ENCODE results near the gene MYO15B. TPM values are rescaled to one million over a fixed set of nuclear protein-coding genes. Genes with fewer than 3 reads are reported as not detected.

The MYO15B gene
- total RNA-seq, 1 experiment from 2014 or later: 30.3 TPM

GRCh38 chr17:75557852-75558665 is 29.5 kb upstream of the MYO15B start (continued):
- TF ChIP-seq, protein P1, sequence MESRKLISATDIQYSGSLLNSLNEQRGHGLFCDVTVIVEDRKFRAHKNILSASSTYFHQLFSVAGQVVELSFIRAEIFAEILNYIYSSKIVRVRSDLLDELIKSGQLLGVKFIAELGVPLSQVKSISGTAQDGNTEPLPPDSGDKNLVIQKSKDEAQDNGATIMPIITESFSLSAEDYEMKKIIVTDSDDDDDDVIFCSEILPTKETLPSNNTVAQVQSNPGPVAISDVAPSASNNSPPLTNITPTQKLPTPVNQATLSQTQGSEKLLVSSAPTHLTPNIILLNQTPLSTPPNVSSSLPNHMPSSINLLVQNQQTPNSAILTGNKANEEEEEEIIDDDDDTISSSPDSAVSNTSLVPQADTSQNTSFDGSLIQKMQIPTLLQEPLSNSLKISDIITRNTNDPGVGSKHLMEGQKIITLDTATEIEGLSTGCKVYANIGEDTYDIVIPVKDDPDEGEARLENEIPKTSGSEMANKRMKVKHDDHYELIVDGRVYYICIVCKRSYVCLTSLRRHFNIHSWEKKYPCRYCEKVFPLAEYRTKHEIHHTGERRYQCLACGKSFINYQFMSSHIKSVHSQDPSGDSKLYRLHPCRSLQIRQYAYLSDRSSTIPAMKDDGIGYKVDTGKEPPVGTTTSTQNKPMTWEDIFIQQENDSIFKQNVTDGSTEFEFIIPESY (IDR thresholded peaks at IDR 0.05; ENCODE audit: extremely low read depth, insufficient replicate concordance, low read length): no peak
- no peak for TF ChIP-seq ZFX (IDR thresholded peaks at IDR 0.05)
- TF ChIP-seq, protein P2, sequence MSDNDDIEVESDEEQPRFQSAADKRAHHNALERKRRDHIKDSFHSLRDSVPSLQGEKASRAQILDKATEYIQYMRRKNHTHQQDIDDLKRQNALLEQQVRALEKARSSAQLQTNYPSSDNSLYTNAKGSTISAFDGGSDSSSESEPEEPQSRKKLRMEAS (IDR thresholded peaks at IDR 0.05): no peak
- TF ChIP-seq SIN3A (IDR thresholded peaks at IDR 0.05; ENCODE audit: low read depth): no peak

- CTCF ChIA-PET: no interaction called here
- Histone ChIP-seq H3K36me3 (ENCODE audit: control insufficient read depth in 1 of 2, insufficient read depth in 2 of 2, low read length in 2 of 2) (peaks cover 11 to 20% of the 10 kb centered on the region in 2 experiments; a peak in 3 of 4 replicates), H2AFZ (ENCODE audit: low read depth, low read length, poor library complexity, severe bottlenecking) (no peak overlapping the region), H3K4me2 (ENCODE audit: low read length) (no peak overlapping the region), H3K79me2 (ENCODE audit: insufficient read depth, low read length) (peaks cover 20% of the 10 kb centered on the region; the same call in 1 of the 2 replicates), H3K27ac (ENCODE audit: low read depth, low read length) (peak overlapping the region; percentile 86; the same call in 1 of the 2 replicates), H3K9ac (ENCODE audit: low read length) (no peak overlapping the region), H3K9me3 (ENCODE audit: control insufficient read depth in 1 of 2, insufficient read depth in 1 of 2, low read depth in 1 of 2, low read length in 2 of 2) (no peaks in the 10 kb centered on the region), H4K20me1 (ENCODE audit: insufficient read depth) (no peaks in the 10 kb centered on the region), H3K4me1 (ENCODE audit: control insufficient read depth in 1 of 2, insufficient read depth in 2 of 2, low read length in 2 of 2) (peaks cover 32 to 36% of the 10 kb centered on the region in 2 experiments), H3K9me2 (ENCODE audit: insufficient read depth) (no peaks in the 10 kb centered on the region), H3K27me3 (ENCODE audit: insufficient read depth, low read length) (no peaks in the 10 kb centered on the region), H3K4me3 (replicated peaks in 1 of 2; ENCODE audit: low read depth in 1 of 2, low read length in 2 of 2) (no peak overlapping the region)
- intact Hi-C loops (cut with micrococcal nuclease): no loop called here
- ATAC-seq (no peak), DNase-seq (ENCODE audit: low read depth, low spot score) (no peak)
- POLR2A ChIA-PET: no interaction called here
- RAD21 ChIA-PET (ENCODE audit: low non-redundant PET in 1 of 2, low total read pairs in 2 of 2, uncharacterized antibody in 2 of 2, unreplicated experiment in 2 of 2): no interaction called here
- no TSS peak for BruUV-seq (replicated peaks)
- no peak for TF ChIP-seq SIN3A (IDR thresholded peaks at IDR 0.05; ENCODE audit: low read depth)
- TF ChIP-seq POLR2A (IDR thresholded peaks at IDR 0.05; ENCODE audit: borderline replicate concordance, extremely low read depth, insufficient read depth, insufficient read length): no peak
- no peak for TF ChIP-seq FOSL1 (IDR thresholded peaks at IDR 0.05; ENCODE audit: low read depth)
- no peak for TF ChIP-seq EGR1 (IDR thresholded peaks at IDR 0.05; ENCODE audit: low read depth)
- TF ChIP-seq ZFX (IDR thresholded peaks at IDR 0.05): no peak
- no peak for TF ChIP-seq POLR2AphosphoS5 (IDR thresholded peaks at IDR 0.05; ENCODE audit: low read depth, low read length)
- TF ChIP-seq, protein P3, sequence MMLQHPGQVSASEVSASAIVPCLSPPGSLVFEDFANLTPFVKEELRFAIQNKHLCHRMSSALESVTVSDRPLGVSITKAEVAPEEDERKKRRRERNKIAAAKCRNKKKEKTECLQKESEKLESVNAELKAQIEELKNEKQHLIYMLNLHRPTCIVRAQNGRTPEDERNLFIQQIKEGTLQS (IDR thresholded peaks at IDR 0.05): no peak
- no peak for TF ChIP-seq SP1 (IDR thresholded peaks at IDR 0.05; ENCODE audit: low read depth)
- no peak for TF ChIP-seq CBX3 (IDR thresholded peaks at IDR 0.05; ENCODE audit: low read depth)
- TF ChIP-seq EZH2 (IDR thresholded peaks at IDR 0.05): no peak
- TF ChIP-seq TCF7L2 (IDR thresholded peaks at IDR 0.05; ENCODE audit: borderline replicate concordance, extremely low read depth, insufficient read depth, insufficient read length): no peak
- no peak for TF ChIP-seq CEBPB (IDR thresholded peaks at IDR 0.05; ENCODE audit: low read depth)
- TF ChIP-seq ELF1 (IDR thresholded peaks at IDR 0.05; ENCODE audit: borderline replicate concordance, low read depth): no peak
- TF ChIP-seq ZNF274 (IDR thresholded peaks at IDR 0.05; ENCODE audit: low read depth, low read length): no peak
- no peak for TF ChIP-seq SRF (IDR thresholded peaks at IDR 0.05; ENCODE audit: low read depth)
- TF ChIP-seq, protein P4, sequence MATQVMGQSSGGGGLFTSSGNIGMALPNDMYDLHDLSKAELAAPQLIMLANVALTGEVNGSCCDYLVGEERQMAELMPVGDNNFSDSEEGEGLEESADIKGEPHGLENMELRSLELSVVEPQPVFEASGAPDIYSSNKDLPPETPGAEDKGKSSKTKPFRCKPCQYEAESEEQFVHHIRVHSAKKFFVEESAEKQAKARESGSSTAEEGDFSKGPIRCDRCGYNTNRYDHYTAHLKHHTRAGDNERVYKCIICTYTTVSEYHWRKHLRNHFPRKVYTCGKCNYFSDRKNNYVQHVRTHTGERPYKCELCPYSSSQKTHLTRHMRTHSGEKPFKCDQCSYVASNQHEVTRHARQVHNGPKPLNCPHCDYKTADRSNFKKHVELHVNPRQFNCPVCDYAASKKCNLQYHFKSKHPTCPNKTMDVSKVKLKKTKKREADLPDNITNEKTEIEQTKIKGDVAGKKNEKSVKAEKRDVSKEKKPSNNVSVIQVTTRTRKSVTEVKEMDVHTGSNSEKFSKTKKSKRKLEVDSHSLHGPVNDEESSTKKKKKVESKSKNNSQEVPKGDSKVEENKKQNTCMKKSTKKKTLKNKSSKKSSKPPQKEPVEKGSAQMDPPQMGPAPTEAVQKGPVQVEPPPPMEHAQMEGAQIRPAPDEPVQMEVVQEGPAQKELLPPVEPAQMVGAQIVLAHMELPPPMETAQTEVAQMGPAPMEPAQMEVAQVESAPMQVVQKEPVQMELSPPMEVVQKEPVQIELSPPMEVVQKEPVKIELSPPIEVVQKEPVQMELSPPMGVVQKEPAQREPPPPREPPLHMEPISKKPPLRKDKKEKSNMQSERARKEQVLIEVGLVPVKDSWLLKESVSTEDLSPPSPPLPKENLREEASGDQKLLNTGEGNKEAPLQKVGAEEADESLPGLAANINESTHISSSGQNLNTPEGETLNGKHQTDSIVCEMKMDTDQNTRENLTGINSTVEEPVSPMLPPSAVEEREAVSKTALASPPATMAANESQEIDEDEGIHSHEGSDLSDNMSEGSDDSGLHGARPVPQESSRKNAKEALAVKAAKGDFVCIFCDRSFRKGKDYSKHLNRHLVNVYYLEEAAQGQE (IDR thresholded peaks at IDR 0.05; ENCODE audit: low read depth): no peak
Observed at GRCh38 chr17:75558666-75559530, 28.7 kb upstream of the MYO15B start.

All from HCT116 (cell line).